ENCODE measurements around the gene TNIK.

TNIK gene

DNA sequence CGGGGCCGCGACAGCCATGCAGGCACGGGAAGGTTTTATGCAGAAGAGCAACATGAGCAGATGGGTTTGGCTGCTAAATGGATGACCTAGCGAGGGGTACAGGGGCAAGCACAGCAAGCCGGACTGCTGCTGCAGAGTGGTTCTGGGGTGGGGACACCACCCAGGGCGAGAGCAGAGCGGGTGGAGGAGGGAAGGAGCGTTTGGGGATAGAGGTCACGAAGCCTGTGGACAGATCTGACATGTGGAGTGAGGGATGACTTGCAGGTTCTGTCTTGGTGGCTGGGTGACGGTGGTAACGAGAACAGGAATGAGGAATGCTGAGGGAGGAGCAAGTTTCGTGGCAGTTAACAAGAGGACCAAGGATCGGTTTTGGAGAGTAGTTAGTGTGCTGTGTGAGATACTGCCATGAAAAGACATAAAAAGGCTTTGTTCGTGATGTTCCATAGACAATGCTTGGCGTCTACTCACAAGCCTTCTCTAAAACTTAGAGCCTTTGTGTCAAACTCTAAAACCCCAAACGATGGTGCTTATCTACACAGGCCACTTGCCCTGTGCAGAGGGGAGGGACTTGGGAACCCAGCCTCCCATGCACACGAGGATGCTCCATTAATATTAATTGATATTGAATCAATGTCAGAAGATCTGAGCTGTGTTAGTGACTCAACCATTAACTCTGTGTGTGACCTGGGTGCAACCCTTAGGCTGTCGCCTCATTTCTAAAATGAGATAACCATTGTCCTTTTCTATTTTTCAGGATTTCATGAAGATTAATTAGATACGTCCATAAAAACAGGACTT lies 301.0 kb downstream of the TNIK start:
- Histone ChIP-seq H3K4me1 (ENCODE audit: low read length) (peaks cover 9% of the 10 kb centered on the region), H3K79me2 (ENCODE audit: low read length) (no peaks in the 10 kb centered on the region), H3K4me3 (ENCODE audit: low read length) (no peak overlapping the region), H2AFZ (ENCODE audit: low read depth, low read length) (no peak overlapping the region), H3K27me3 (ENCODE audit: low read depth, low read length) (no peaks in the 10 kb centered on the region), H3K9me3 (ENCODE audit: insufficient read depth, low read length) (no peaks in the 10 kb centered on the region), H3K27ac (ENCODE audit: low read length) (no peak overlapping the region), H3K4me2 (ENCODE audit: low read length) (no peak overlapping the region), H3K9ac (ENCODE audit: low read length) (no peak overlapping the region), H3K36me3 (replicated peaks; ENCODE audit: low read depth, low read length) (peaks cover 44% of the 10 kb centered on the region), H4K20me1 (ENCODE audit: insufficient read depth, low read length) (no peaks in the 10 kb centered on the region)
- no peak for TF ChIP-seq EZH2phosphoT487 (IDR thresholded peaks at IDR 0.05; ENCODE audit: low read depth)
- TF ChIP-seq, protein P1, sequence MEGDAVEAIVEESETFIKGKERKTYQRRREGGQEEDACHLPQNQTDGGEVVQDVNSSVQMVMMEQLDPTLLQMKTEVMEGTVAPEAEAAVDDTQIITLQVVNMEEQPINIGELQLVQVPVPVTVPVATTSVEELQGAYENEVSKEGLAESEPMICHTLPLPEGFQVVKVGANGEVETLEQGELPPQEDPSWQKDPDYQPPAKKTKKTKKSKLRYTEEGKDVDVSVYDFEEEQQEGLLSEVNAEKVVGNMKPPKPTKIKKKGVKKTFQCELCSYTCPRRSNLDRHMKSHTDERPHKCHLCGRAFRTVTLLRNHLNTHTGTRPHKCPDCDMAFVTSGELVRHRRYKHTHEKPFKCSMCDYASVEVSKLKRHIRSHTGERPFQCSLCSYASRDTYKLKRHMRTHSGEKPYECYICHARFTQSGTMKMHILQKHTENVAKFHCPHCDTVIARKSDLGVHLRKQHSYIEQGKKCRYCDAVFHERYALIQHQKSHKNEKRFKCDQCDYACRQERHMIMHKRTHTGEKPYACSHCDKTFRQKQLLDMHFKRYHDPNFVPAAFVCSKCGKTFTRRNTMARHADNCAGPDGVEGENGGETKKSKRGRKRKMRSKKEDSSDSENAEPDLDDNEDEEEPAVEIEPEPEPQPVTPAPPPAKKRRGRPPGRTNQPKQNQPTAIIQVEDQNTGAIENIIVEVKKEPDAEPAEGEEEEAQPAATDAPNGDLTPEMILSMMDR (IDR thresholded peaks at IDR 0.05; ENCODE audit: low read depth, low read length) = no peak

DNA sequence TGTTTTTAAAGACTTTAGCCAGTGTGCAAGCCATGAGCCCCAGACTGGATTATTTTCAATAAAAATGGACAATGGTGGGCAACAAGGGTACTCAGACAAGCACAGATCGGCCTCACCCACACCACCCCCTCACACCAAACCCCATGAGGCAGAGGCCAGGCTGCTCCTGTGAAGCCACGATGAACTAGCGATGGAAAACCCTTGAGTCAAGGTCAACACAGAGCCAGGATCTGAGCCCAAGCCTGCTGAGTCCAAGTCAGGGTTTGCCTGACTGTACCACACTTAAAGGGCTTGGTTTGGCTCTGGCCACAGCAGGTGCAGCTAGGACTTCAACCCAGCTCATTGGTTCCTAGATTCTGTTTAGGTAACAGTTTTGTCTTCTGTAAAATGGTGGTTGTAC lies 302.2 kb downstream of the TNIK start:
- Histone ChIP-seq H3K4me3 (ENCODE audit: low read length) (no peak overlapping the region), H3K9ac (ENCODE audit: low read length) (no peak overlapping the region), H3K4me1 (ENCODE audit: low read length) (peaks cover 3% of the 10 kb centered on the region), H3K4me2 (ENCODE audit: low read length) (no peak overlapping the region), H3K79me2 (ENCODE audit: low read length) (no peaks in the 10 kb centered on the region), H3K36me3 (replicated peaks; ENCODE audit: low read depth, low read length) (peaks cover 38% of the 10 kb centered on the region), H3K9me3 (ENCODE audit: insufficient read depth, low read length) (no peaks in the 10 kb centered on the region), H4K20me1 (ENCODE audit: insufficient read depth, low read length) (no peaks in the 10 kb centered on the region), H2AFZ (ENCODE audit: low read depth, low read length) (no peak overlapping the region), H3K27me3 (ENCODE audit: low read depth, low read length) (no peaks in the 10 kb centered on the region), H3K27ac (ENCODE audit: low read length) (no peak overlapping the region)
- no peak for TF ChIP-seq EZH2phosphoT487 (IDR thresholded peaks at IDR 0.05; ENCODE audit: low read depth)
- TF ChIP-seq, protein P1 (IDR thresholded peaks at IDR 0.05; ENCODE audit: low read depth, low read length) = no peak

DNA sequence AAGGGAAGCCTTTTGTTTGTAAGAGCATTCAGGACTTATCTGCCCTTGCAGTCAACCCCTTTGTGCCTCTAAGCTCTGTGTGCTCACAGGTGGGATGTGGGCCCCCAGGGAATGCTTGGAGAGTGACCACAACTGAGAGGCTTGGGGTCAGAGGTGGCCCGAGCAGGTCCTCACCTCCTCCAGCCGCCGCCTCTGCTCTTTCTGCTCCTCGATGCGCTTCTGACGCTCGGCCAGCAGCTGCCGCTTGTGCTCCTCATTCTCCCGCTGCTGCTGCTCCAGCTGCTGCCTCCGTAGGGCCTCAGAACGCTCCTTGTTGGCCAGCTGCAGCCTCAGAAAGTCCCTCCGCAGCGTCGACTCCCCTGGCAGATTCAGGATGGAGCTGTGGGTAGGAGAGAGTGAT lies 302.9 kb downstream of the TNIK start:
- Histone ChIP-seq H3K4me3 (ENCODE audit: low read length) (no peak overlapping the region), H3K9ac (ENCODE audit: low read length) (no peak overlapping the region), H3K36me3 (replicated peaks; ENCODE audit: low read depth, low read length) (peaks cover 31% of the 10 kb centered on the region), H3K4me2 (ENCODE audit: low read length) (no peak overlapping the region), H3K27ac (ENCODE audit: low read length) (no peak overlapping the region), H3K4me1 (ENCODE audit: low read length) (no peaks in the 10 kb centered on the region), H3K79me2 (ENCODE audit: low read length) (no peaks in the 10 kb centered on the region), H3K9me3 (ENCODE audit: insufficient read depth, low read length) (no peaks in the 10 kb centered on the region), H4K20me1 (ENCODE audit: insufficient read depth, low read length) (no peaks in the 10 kb centered on the region), H3K27me3 (ENCODE audit: low read depth, low read length) (no peaks in the 10 kb centered on the region), H2AFZ (ENCODE audit: low read depth, low read length) (no peak overlapping the region)
- TF ChIP-seq, protein P1 (IDR thresholded peaks at IDR 0.05; ENCODE audit: low read depth, low read length) = no peak
- no peak for TF ChIP-seq EZH2phosphoT487 (IDR thresholded peaks at IDR 0.05; ENCODE audit: low read depth)

DNA sequence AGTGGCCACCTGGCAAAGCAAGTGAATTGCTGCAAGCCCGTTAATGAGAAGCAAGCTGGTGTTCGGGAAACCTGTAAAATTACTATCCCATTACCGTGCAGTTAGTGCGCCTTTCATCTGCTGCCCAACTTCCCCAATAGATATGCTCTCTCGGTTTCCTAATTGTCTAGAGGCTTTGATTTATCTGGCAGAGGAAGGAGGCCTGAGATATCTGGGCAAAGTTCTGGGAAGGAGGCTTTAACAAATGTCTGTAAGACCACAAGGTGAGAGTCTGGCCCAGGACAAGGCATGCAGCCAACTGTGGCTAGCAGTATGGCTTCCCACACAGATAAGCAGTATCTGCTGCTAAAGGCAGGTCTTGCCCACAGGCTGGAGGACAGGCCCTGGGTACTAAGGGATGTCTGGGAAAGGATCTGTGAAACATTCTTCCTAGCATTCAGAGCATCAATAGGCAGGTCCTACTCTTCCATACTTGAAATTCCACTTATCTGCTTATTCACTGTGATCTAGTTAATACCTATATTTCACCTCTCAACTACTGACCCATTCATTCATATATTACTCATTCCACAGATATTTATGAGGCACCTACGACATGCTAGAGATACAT lies 303.7 kb downstream of the TNIK start:
- H3K4me1 ChIP-seq (ENCODE audit: low read length) = no peaks in the 10 kb centered on the region
- no peak overlapping the region for H3K4me2 ChIP-seq (ENCODE audit: low read length)
- H2AFZ ChIP-seq (ENCODE audit: low read depth, low read length) = no peak overlapping the region
- H3K79me2 ChIP-seq (ENCODE audit: low read length) = no peaks in the 10 kb centered on the region
- no peak overlapping the region for H3K4me3 ChIP-seq (ENCODE audit: low read length)
- no peaks in the 10 kb centered on the region for H4K20me1 ChIP-seq (ENCODE audit: insufficient read depth, low read length)
- no peaks in the 10 kb centered on the region for H3K9me3 ChIP-seq (ENCODE audit: insufficient read depth, low read length)
- H3K27me3 ChIP-seq (ENCODE audit: low read depth, low read length) = no peaks in the 10 kb centered on the region
- TF ChIP-seq, protein P1 (IDR thresholded peaks at IDR 0.05; ENCODE audit: low read depth, low read length) = no peak
- TF ChIP-seq EZH2phosphoT487 (IDR thresholded peaks at IDR 0.05; ENCODE audit: low read depth) = no peak
- no peak overlapping the region for H3K9ac ChIP-seq (ENCODE audit: low read length)
- H3K27ac ChIP-seq (ENCODE audit: low read length) = no peak overlapping the region
- peaks cover 31% of the 10 kb centered on the region for H3K36me3 ChIP-seq (replicated peaks; ENCODE audit: low read depth, low read length)
